ENCODE data around the gene RSPRY1.
A peak's percentile ranks its signal among the peaks of the same experiment; 100 is the strongest.
"Not testable (repeated sequence)": the region's sequence is repeated elsewhere in the genome, so short reads cannot be mapped to it uniquely, and the experiment has no call there.

The RSPRY1 gene

GRCh38 chr16:57186872-57187854, 1.0 kb downstream of the RSPRY1 start:
- peak; percentile 18 for DNase-seq

GRCh38 chr16:57187902-57188710, 2.0 kb downstream of the RSPRY1 start:
- DNase-seq = not testable (repeated sequence)

GRCh38 chr16:57188711-57189002, 2.5 kb downstream of the RSPRY1 start:
- DNase-seq = no peak

GRCh38 chr16:57189527-57189926, 3.4 kb downstream of the RSPRY1 start:
- not testable (repeated sequence) for DNase-seq

GRCh38 chr16:57190136-57190535, 4.0 kb downstream of the RSPRY1 start:
- no peak for DNase-seq

GRCh38 chr16:57191056-57191571, 5.0 kb downstream of the RSPRY1 start:
- no peak for DNase-seq

GRCh38 chr16:57192146-57192545, 6.0 kb downstream of the RSPRY1 start:
- no peak for DNase-seq

GRCh38 chr16:57192720-57193486, 6.8 kb downstream of the RSPRY1 start:
- no peak for DNase-seq

- no peak for DNase-seq
Observed at GRCh38 chr16:57194512-57194911, 8.4 kb downstream of the RSPRY1 start.

- DNase-seq = no peak
Observed at GRCh38 chr16:57196286-57196685, 10.2 kb downstream of the RSPRY1 start.

GRCh38 chr16:57196753-57197152, 10.6 kb downstream of the RSPRY1 start:
- no peak for DNase-seq

- DNase-seq = not testable (repeated sequence)
Observed at GRCh38 chr16:57200321-57200720, 14.2 kb downstream of the RSPRY1 start.

GRCh38 chr16:57200926-57201325, 14.8 kb downstream of the RSPRY1 start:
- DNase-seq = not testable (repeated sequence)

GRCh38 chr16:57202095-57202886, 16.2 kb downstream of the RSPRY1 start:
- no peak for DNase-seq

GRCh38 chr16:57203451-57203850, 17.3 kb downstream of the RSPRY1 start:
- DNase-seq = no peak

- no peak for DNase-seq
Observed at GRCh38 chr16:57204675-57205074, 18.5 kb downstream of the RSPRY1 start.

GRCh38 chr16:57208926-57209325, 22.8 kb downstream of the RSPRY1 start:
- no peak for DNase-seq

GRCh38 chr16:57209780-57210179, 23.7 kb downstream of the RSPRY1 start:
- DNase-seq = no peak

GRCh38 chr16:57213462-57213861, 27.3 kb downstream of the RSPRY1 start:
- no peak for DNase-seq

- no peak for DNase-seq
Observed at GRCh38 chr16:57216968-57217367, 30.8 kb downstream of the RSPRY1 start.

- DNase-seq = no peak
Observed at GRCh38 chr16:57223057-57223456, 36.9 kb downstream of the RSPRY1 start.
